Activated CD4-positive, CD25-positive, alpha-beta regulatory T cell treated with anti-CD3 and anti-CD28 coated beads, Interleukin-2, amount 50 U/mL, for 24 hours (primary cell): ENCODE data around the gene STK32B.
"Not testable (repeated sequence)": the region's sequence is repeated elsewhere in the genome, so short reads cannot be mapped to it uniquely, and the experiment has no call there.

Source experiments
- ATAC-seq, 2 donors: fragments of 150-1000 bp; cut with Tn5 transposase; one replicate each; pipeline ENCODE4 v1.10.0; 2021; ENCODE audit warnings: mild to moderate bottlenecking in 1 of 2, moderate library complexity in 1 of 2

Gene STK32B

GRCh38 chr4:5165420-5166369 is 114.4 kb downstream of the STK32B start:
- no peak for ATAC-seq

GRCh38 chr4:5166377-5166776 is 115.1 kb downstream of the STK32B start:
- no peak for ATAC-seq

GRCh38 chr4:5168891-5169290 is 117.6 kb downstream of the STK32B start:
- no peak for ATAC-seq

- not testable (repeated sequence) for ATAC-seq
Observed at GRCh38 chr4:5175836-5176235, 124.6 kb downstream of the STK32B start.

GRCh38 chr4:5184606-5185005 is 133.3 kb downstream of the STK32B start:
- no peak for ATAC-seq

GRCh38 chr4:5185551-5185950 is 134.3 kb downstream of the STK32B start:
- no peak for ATAC-seq

- ATAC-seq, result no peak
Observed at GRCh38 chr4:5186271-5187064, 135.2 kb downstream of the STK32B start.

GRCh38 chr4:5188130-5188529 is 136.8 kb downstream of the STK32B start:
- no peak for ATAC-seq

- ATAC-seq, result no peak
Observed at GRCh38 chr4:5191831-5192230, 140.6 kb downstream of the STK32B start.

- ATAC-seq, result no peak
Observed at GRCh38 chr4:5192271-5192670, 141.0 kb downstream of the STK32B start.

GRCh38 chr4:5192678-5193077 is 141.4 kb downstream of the STK32B start:
- ATAC-seq, result no peak

- no peak for ATAC-seq
Observed at GRCh38 chr4:5198656-5199541, 147.6 kb downstream of the STK32B start.

- ATAC-seq, result no peak
Observed at GRCh38 chr4:5199912-5200311, 148.6 kb downstream of the STK32B start.

- ATAC-seq, result no peak
Observed at GRCh38 chr4:5200513-5200912, 149.2 kb downstream of the STK32B start.

GRCh38 chr4:5203309-5203992 is 152.2 kb downstream of the STK32B start:
- no peak for ATAC-seq

GRCh38 chr4:5203993-5204310 is 152.7 kb downstream of the STK32B start:
- ATAC-seq, result no peak

- no peak for ATAC-seq
Observed at GRCh38 chr4:5204781-5205180, 153.5 kb downstream of the STK32B start.

- ATAC-seq, result no peak
Observed at GRCh38 chr4:5206016-5206790, 154.9 kb downstream of the STK32B start.

GRCh38 chr4:5209862-5210261 is 158.6 kb downstream of the STK32B start:
- ATAC-seq, result no peak

- ATAC-seq, result no peak
Observed at GRCh38 chr4:5211282-5211839, 160.1 kb downstream of the STK32B start.
